Keratinocyte (primary cell): ENCODE data around the gene PTPRB. TPM values are rescaled to one million over a fixed set of nuclear protein-coding genes. Genes with fewer than 3 reads are reported as not detected.

ENCODE experiments used
- DNase-seq: peaks from one replicate; pipeline ENCODE4 v3.0.0-alpha.2; 2011; ENCODE audit warnings: low read depth, missing footprints, low spot score
- FAIRE-seq: peaks from 2 replicates; lab custom pipeline; 2011; peaks lifted over from hg19 to GRCh38; lab: Jason Lieb, UNC
- H2AFZ ChIP-seq: 2 replicates; pipeline ENCODE4 v1.6.0; 2012; ENCODE audit warnings: low read length, control low read depth, inconsistent platforms; ENCODE audit not compliant: control insufficient read depth
- H3K27ac ChIP-seq: 2 replicates; pipeline ENCODE4 v1.5.1; 2011; ENCODE audit warnings: low read length; ENCODE audit not compliant: control insufficient read depth, insufficient read depth
- H3K27me3 ChIP-seq: 3 replicates; pipeline ENCODE4 v1.6.0; 2011; ENCODE audit warnings: low read length; ENCODE audit not compliant: control insufficient read depth, insufficient read depth; ENCODE audit errors: extremely low read depth
- H3K36me3 ChIP-seq, 2 experiments: 2 replicates in 1 of 2; 3 replicates in 1 of 2; pipeline ENCODE4 v1.5.1; 2011; ENCODE audit warnings: low read length in 2 of 2, mild to moderate bottlenecking in 1 of 2; ENCODE audit not compliant: control insufficient read depth in 2 of 2, insufficient read depth in 2 of 2; ENCODE audit errors: extremely low read depth in 1 of 2
- H3K4me1 ChIP-seq: 3 replicates; pipeline ENCODE4 v1.5.1; 2011; ENCODE audit warnings: low read length; ENCODE audit not compliant: control insufficient read depth, insufficient read depth; ENCODE audit errors: extremely low read depth
- H3K4me2 ChIP-seq: 3 replicates; pipeline ENCODE4 v1.6.0; 2011; ENCODE audit warnings: low read depth, low read length; ENCODE audit not compliant: control insufficient read depth, insufficient read depth; ENCODE audit errors: extremely low read depth
- H3K4me3 ChIP-seq, 3 experiments: fragments of 200-600 bp in 1 of 3; sonication (generic) in 1 of 3; 2 replicates in 2 of 3; 3 replicates in 1 of 3; pipeline ENCODE4 v1.5.1; 2011 to 2016; ENCODE audit warnings: low read length in 3 of 3, mild to moderate bottlenecking in 3 of 3, control low read depth in 2 of 3, inconsistent platforms in 1 of 3, low read depth in 1 of 3, mixed read lengths in 1 of 3, mixed run types in 1 of 3, moderate library complexity in 1 of 3; ENCODE audit not compliant: control insufficient read depth in 2 of 3, insufficient read depth in 2 of 3; ENCODE audit errors: extremely low read depth in 1 of 3
- H3K79me2 ChIP-seq: 2 replicates; pipeline ENCODE4 v1.6.0; 2012; ENCODE audit warnings: low read length; ENCODE audit not compliant: control insufficient read depth, insufficient read depth
- H3K9ac ChIP-seq: 3 replicates; pipeline ENCODE4 v1.6.0; 2011; ENCODE audit warnings: low read length; ENCODE audit not compliant: control insufficient read depth, insufficient read depth; ENCODE audit errors: extremely low read depth
- H3K9me1 ChIP-seq: 3 replicates; pipeline ENCODE4 v1.6.0; 2011; ENCODE audit warnings: low read length; ENCODE audit not compliant: control insufficient read depth, insufficient read depth; ENCODE audit errors: extremely low read depth
- H3K9me3 ChIP-seq: 2 replicates; pipeline ENCODE4 v1.5.1; 2012; ENCODE audit warnings: low read depth, low read length; ENCODE audit not compliant: control insufficient read depth
- H4K20me1 ChIP-seq: 3 replicates; pipeline ENCODE4 v1.6.0; 2011; ENCODE audit warnings: low read length; ENCODE audit not compliant: control insufficient read depth, insufficient read depth; ENCODE audit errors: extremely low read depth
- EZH2 ChIP-seq: IDR thresholded peaks from one replicate; pipeline ENCODE4 v1.6.1; 2012; ENCODE audit warnings: inconsistent platforms, mild to moderate bottlenecking, low read length, moderate library complexity
- dilution Hi-C: fragments of 300-500 bp; cut with MboI; formaldehyde crosslinking; loops from one replicate; pipeline ENCODE4 v1.7.0; 2020; ENCODE audit warnings: low sequenced_read_pairs; ENCODE audit not compliant: extremely low pct_ligation_motif_present
- polyA plus RNA-seq, 5 experiments: library from polyadenylated mRNA; depleted of rRNA in 3 of 5; stranded (reverse) in 3 of 5; stranded (forward) in 1 of 5; unstranded in 1 of 5; fragments of >200 nt; gene quantifications; 1 replicate in 1 of 5; 2 replicates in 3 of 5; 3 replicates in 1 of 5; pipeline versions ENCODE4 v1.2.1 to v1.2.3, GENCODE V29; 2011 to 2012; ENCODE audit warnings: missing spikeins in 2 of 5, low read depth in 1 of 5, low replicate concordance in 1 of 5
- TF ChIP-seq, protein P1 (sequence below), 3 experiments: IDR thresholded peaks in 1 of 3; conservative IDR thresholded peaks in 1 of 3; optimal IDR thresholded peaks in 1 of 3; 2 replicates in 2 of 3; 3 replicates in 1 of 3; pipeline versions ENCODE3 to v1.5.1; 2011; ENCODE audit warnings: low read length in 3 of 3, mild to moderate bottlenecking in 3 of 3, moderate library complexity in 2 of 3, control low read depth in 1 of 3, inconsistent platforms in 1 of 3; ENCODE audit not compliant: insufficient read depth in 2 of 3; ENCODE audit errors: extremely low read depth in 1 of 3

Gene PTPRB
- polyA plus RNA-seq, 1 donor (not counting 4 experiments of a cell fraction or from before 2014, with no cell fraction given) = 0.46 TPM

DNA sequence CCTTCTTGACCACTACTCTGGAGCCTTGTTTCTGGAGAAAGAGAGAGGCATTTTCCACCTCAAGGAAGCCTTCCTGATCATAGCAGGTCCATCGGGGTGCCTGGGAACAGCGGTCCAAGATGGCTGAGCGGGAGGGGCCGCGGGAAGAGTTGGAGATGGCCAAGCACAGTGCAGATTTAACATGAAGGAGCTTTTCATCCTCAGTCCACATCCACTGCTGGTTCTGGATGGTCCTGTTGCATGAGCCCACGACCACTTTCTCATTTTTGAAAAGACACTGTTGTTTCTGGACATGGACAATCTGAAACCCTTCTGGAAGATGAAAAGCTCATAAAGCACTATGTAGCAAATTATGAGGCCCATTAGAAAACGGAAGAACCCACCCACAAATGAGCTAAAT, 1.5 kb downstream of the PTPRB start:
- no peaks in the 10 kb centered on the region for H3K9me3 ChIP-seq
- H2AFZ ChIP-seq = no peak overlapping the region
- H3K27me3 ChIP-seq = no peaks in the 10 kb centered on the region
- H3K4me1 ChIP-seq = peaks cover 9% of the 10 kb centered on the region
- TF ChIP-seq, protein P1, sequence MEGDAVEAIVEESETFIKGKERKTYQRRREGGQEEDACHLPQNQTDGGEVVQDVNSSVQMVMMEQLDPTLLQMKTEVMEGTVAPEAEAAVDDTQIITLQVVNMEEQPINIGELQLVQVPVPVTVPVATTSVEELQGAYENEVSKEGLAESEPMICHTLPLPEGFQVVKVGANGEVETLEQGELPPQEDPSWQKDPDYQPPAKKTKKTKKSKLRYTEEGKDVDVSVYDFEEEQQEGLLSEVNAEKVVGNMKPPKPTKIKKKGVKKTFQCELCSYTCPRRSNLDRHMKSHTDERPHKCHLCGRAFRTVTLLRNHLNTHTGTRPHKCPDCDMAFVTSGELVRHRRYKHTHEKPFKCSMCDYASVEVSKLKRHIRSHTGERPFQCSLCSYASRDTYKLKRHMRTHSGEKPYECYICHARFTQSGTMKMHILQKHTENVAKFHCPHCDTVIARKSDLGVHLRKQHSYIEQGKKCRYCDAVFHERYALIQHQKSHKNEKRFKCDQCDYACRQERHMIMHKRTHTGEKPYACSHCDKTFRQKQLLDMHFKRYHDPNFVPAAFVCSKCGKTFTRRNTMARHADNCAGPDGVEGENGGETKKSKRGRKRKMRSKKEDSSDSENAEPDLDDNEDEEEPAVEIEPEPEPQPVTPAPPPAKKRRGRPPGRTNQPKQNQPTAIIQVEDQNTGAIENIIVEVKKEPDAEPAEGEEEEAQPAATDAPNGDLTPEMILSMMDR (optimal IDR thresholded peaks at IDR 0.05 in 1 of 3, IDR thresholded peaks at IDR 0.05 in 1 of 3, conservative IDR thresholded peaks at IDR 0.05 in 1 of 3; ENCODE audit: extremely low read depth in 1 of 3, insufficient read depth in 2 of 3, low read length in 3 of 3) = no peak
- TF ChIP-seq EZH2 = no peak
- H3K36me3 ChIP-seq = no peaks in the 10 kb centered on the region
- no peak overlapping the region for H3K27ac ChIP-seq
- H3K4me3 ChIP-seq = no peak overlapping the region
- no peaks in the 10 kb centered on the region for H3K79me2 ChIP-seq
- H3K9ac ChIP-seq = no peak overlapping the region
- dilution Hi-C loops = no loop called here
- DNase-seq (no peak), FAIRE-seq (no peak)
- H4K20me1 ChIP-seq = no peaks in the 10 kb centered on the region
- H3K9me1 ChIP-seq = no peaks in the 10 kb centered on the region
- H3K4me2 ChIP-seq = no peak overlapping the region

DNA sequence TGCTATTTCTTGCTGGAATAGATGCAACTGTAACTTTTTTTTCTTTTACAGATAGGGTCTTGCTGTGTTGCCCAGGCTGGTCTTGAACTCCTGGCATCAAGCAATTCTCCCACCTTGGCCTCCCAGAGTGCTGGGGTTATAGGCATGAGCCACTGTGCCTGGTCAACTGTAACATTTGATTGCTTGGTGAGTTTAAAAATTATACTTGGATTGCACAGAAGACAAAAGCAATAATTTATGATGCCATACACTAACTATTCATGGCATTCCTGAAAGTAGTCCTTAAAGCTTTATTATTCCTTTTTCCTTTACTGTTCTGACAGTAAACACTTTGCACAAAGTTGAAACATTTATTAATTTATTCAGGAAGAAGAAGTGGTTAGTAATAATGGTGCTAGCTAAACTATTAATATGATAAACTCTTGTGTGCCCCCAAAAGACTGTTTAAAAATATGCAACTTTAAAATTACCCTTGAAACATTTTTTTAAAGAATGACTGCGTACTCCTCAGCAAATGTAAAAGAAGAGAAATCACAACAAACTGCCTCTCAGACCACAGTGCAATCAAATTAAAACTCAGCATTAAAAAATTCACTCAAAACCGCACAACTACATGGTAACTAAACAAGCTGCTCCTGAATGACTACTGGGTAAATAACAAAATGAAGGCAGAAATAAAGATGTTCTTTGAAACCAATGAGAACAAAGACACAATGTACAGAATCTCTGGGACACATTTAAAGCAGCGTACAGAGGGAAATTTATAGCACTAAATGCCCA, 8.3 kb downstream of the PTPRB start:
- H3K4me3 ChIP-seq = no peak overlapping the region
- DNase-seq (no peak), FAIRE-seq (no peak)
- no peaks in the 10 kb centered on the region for H3K9me3 ChIP-seq
- no peak overlapping the region for H3K4me2 ChIP-seq
- H3K9ac ChIP-seq = no peak overlapping the region
- no peaks in the 10 kb centered on the region for H4K20me1 ChIP-seq
- no peaks in the 10 kb centered on the region for H3K36me3 ChIP-seq
- no peaks in the 10 kb centered on the region for H3K79me2 ChIP-seq
- TF ChIP-seq EZH2 = no peak
- TF ChIP-seq, protein P1 (optimal IDR thresholded peaks at IDR 0.05 in 1 of 3, IDR thresholded peaks at IDR 0.05 in 1 of 3, conservative IDR thresholded peaks at IDR 0.05 in 1 of 3; ENCODE audit: extremely low read depth in 1 of 3, insufficient read depth in 2 of 3, low read length in 3 of 3) = no peak
- no peaks in the 10 kb centered on the region for H3K27me3 ChIP-seq
- H3K9me1 ChIP-seq = no peaks in the 10 kb centered on the region
- H2AFZ ChIP-seq = no peak overlapping the region
- no peaks in the 10 kb centered on the region for H3K4me1 ChIP-seq
- no peak overlapping the region for H3K27ac ChIP-seq
- dilution Hi-C loops = no loop called here
